Stimulated activated CD4-positive, alpha-beta T cell treated with anti-CD3 and anti-CD28 coated beads, Interleukin-2, amount 100 ng/mL, for 24 hours (primary cell): ENCODE results near the gene CIPC.

Source experiments
- DNase-seq, 2 donors: peaks; one replicate each; pipeline ENCODE4 v3.0.0-alpha.2; 2020

Gene CIPC

DNA sequence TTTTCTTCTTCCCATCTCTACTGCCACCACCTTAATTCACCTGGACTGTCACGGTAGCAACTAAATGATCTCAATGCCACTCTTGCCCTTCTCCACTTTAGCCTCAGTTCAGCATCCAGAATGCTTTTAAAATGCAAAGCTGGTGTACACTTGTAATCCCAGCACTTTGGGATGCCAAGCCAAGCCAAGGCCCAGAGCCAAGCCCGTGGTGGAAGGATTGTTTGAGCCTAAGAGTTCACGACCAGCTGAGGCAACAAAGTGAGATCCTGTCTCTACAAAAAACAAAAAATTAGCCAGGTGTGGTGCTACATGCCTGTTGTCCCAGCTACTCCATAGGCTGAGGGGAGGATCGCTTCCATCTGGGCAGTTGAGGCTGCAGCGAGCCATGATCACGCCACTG lies 5.9 kb downstream of the CIPC start:
- DNase-seq, result no peak

- DNase-seq, result no peak
Observed at GRCh38 chr14:77104393-77104792, 6.3 kb downstream of the CIPC start.

- no peak for DNase-seq
Observed at GRCh38 chr14:77105145-77105939, 7.3 kb downstream of the CIPC start.

- DNase-seq, result no peak
Observed at GRCh38 chr14:77106666-77107065, 8.6 kb downstream of the CIPC start.

DNA sequence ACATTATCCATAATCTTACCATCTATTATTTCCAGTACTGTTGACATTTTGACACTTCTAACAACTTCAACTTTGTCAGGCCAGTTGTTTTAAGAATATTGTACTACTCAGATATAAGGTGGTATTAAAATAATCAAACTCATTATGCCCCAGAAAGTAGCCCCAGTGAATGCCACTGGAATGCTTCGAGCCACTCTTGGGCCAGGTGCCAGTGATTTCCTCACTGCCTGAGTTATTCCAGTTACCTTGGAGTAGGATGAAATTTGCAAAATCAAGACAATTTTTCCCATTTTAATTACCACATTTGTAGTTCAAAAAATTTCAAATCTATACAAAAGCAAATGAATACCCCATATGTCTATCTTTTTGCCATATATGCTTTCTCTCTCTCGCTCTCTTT lies 9.2 kb downstream of the CIPC start:
- DNase-seq, result no peak

GRCh38 chr14:77108753-77109152 lies 10.7 kb downstream of the CIPC start:
- no peak for DNase-seq

DNA sequence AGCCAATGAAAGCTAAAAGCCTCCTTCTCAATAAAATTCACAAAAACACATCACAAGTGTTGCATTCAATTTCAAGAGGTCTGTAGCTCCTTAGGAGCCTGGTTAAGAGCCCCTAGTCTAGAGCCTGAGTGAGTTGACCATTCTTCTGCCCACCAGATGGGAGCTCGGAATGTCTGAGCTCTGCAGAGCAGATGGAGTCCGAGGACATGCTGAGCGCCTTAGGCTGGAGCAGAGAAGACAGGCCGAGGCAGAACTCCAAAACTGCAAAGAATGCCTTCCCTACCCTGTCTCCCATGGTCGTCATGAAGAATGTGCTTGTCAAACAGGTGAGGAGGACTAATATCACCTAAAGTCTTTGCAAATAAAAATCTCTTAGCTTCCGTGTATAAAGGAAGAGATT lies 11.6 kb downstream of the CIPC start:
- no peak for DNase-seq

- no peak for DNase-seq
Observed at GRCh38 chr14:77110286-77110685, 12.2 kb downstream of the CIPC start.

- no peak for DNase-seq
Observed at GRCh38 chr14:77111021-77111420, 13.0 kb downstream of the CIPC start.

GRCh38 chr14:77113644-77114043 lies 15.6 kb downstream of the CIPC start:
- DNase-seq, result no peak

GRCh38 chr14:77114609-77115008 lies 16.6 kb downstream of the CIPC start:
- DNase-seq, result no peak

GRCh38 chr14:77116172-77116817 lies 18.2 kb downstream of the CIPC start:
- no peak for DNase-seq

- DNase-seq, result no peak
Observed at GRCh38 chr14:77119851-77120250, 21.8 kb downstream of the CIPC start.

GRCh38 chr14:77120771-77121743 lies 23.0 kb downstream of the CIPC start:
- no peak for DNase-seq

DNA sequence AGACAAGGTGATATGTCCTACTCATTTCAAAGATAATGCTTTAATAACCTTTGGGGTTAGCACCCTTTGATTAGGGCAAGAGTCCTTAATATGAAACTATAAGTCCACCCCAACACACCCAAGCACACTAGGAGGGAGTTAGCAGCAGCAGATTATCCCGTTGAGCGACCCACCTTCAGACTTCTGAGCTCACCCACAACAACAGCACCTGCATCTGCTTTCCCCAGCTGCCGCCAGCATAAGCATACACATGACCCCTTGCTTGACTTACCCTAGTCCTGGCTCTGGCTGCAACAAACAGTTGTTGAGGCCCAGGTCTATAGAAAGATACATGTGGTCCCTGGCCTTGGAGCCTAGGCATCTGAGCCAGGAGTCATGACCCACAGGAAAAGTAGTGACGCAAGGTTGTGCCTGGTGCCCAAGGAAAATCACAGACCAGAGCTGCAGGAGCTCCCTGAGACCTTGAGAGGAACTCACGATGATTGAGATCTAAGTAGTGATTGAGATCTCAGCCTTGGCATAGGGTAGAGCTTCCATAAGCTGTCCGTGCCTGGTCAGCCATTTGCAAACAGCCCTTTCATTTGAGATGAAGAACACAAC lies 24.6 kb downstream of the CIPC start:
- DNase-seq, result no peak

- no peak for DNase-seq
Observed at GRCh38 chr14:77123381-77124325, 25.6 kb downstream of the CIPC start.

DNA sequence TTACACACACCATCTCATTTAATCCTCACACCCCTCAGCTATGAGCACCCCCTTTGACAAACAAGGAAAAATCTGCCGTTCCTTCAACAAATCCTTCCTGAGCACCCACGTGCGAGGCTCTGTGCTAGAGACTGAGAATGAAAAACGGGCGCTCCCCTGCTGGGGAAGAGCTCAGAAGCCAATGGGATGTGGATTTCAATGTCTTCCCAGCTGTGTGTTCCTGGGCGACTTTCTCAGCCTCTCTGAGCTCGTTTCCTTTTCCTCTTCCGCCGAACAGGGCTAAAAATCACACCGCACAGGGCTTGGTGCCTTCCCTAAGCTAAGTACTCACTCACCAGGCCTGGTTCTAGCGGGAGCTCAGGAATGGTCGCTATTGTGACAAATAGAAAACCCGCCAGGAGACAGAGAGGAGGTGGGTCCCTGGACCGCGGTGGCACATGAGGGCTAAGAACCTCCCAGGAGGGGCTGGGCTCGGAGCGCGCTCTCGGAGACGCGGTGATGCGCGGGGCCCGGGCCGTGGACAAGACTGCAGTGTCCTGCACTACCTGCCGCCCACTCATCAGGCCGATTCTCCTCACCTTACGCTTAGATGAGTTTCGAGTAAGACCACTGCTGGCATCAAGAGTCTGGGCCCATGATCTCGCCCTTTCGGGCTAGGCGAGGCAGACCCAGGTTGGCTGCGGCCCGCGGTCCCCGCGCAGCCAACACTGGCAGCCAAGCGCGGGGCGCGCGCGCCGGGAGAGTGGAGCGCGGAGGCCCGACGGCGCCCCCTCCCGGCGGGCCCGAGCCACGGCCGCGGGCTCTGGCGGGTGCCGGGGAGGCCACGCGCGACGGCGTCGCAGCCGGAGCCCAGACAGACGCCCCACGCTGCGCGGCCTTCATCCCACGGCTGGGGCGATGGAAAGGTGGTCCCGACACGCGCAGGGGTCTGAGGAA lies 26.6 kb downstream of the CIPC start:
- DNase-seq, result peak; percentile 54 to 64

DNA sequence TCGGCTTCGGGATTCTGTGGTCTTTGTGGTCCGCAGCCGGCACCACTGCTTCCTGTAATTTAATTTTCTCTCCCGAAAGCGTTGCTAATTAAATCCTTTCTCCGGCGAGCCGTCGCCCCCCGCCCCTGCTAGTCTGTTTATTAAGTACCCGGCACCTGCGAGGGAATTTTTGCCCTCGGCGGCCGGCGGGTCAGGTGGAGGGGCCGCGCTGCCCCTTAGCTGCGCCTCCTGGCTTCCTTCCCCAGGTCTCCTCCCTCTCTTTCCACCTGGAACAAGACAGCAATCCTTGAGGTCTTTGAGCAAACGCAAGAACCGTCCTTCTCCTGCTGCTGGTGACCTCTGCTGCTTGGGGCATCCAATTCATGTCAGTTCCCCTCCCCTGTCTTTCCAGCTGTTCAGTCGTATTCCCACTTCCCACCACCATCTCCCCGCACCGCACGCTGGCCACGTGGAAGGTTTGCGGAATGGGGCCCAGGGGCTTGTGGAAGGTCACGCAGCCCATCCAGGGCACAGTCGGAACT lies 27.3 kb downstream of the CIPC start:
- no peak for DNase-seq

DNA sequence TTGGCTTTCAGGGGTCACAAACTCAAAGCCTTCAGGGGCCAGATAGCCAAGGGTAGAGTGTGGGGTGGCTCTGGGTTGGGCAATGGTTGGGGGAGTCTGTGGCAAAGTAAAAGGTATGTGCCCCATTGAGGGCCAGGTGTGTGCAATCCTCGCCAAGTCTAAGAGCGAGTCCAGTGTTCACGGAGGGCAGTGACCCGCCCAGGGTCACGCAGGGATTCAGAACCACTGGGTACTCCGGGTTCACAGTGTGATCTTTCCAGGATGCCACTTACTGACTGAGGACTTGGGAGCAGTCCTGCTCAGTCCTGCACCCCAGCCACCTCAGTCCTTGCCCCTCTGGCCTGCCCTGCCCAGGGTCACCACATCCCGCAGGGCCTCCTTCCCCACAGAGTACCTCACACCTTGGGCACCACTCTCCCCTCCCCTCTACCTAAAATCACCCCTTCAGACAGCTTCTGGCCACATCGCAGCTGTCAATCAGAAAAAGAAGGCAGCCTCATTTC lies 27.8 kb downstream of the CIPC start:
- DNase-seq, result no peak

GRCh38 chr14:77126461-77126990 lies 28.5 kb downstream of the CIPC start:
- no peak for DNase-seq
